ENCODE results near the gene AQP2.

DNA sequence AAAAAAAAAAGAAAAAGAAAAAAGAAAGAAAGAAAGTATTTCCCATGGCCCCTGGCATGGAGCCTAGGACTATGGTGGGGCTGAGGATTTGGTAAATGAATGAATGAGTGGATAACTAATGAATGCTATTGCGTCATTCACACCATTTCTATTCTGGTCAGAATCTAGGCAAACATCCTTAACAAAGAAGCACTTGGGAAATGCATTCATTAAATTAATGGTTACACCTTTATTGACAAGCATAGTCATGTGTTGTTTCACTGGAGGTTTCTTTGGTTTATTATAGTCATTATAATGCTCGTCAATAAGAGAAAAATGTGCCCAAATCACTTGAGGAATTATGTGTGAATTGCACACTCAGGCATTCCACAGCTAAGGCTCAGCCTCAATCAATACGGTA lies 13.6 kb upstream of the AQP2 start:
- TF ChIP-seq, protein P1, sequence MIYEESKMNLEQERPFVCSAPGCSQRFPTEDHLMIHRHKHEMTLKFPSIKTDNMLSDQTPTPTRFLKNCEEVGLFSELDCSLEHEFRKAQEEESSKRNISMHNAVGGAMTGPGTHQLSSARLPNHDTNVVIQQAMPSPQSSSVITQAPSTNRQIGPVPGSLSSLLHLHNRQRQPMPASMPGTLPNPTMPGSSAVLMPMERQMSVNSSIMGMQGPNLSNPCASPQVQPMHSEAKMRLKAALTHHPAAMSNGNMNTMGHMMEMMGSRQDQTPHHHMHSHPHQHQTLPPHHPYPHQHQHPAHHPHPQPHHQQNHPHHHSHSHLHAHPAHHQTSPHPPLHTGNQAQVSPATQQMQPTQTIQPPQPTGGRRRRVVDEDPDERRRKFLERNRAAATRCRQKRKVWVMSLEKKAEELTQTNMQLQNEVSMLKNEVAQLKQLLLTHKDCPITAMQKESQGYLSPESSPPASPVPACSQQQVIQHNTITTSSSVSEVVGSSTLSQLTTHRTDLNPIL (CRISPR knock-in tag; IDR thresholded peaks at IDR 0.05; ENCODE audit: low read depth) = no peak
- TF ChIP-seq ZNF565 (CRISPR knock-in tag; conservative IDR thresholded peaks at IDR 0.05; ENCODE audit: low read depth) (no peak), ZNF70 (CRISPR knock-in tag; IDR thresholded peaks at IDR 0.05) (no peak), OSR1 (CRISPR knock-in tag; IDR thresholded peaks at IDR 0.05) (no peak)
